Keratinocyte (primary cell): ENCODE measurements around the gene PISD. TPM values are rescaled to one million over a fixed set of nuclear protein-coding genes. Genes with fewer than 3 reads are reported as not detected.

Source experiments
- DNase-seq: peaks from one replicate; pipeline ENCODE4 v3.0.0-alpha.2; 2011; ENCODE audit warnings: low read depth, missing footprints, low spot score
- FAIRE-seq: peaks from 2 replicates; lab custom pipeline; 2011; peaks lifted over from hg19 to GRCh38; lab: Jason Lieb, UNC
- H2AFZ ChIP-seq: 2 replicates; pipeline ENCODE4 v1.6.0; 2012; ENCODE audit warnings: low read length, control low read depth, inconsistent platforms; ENCODE audit not compliant: control insufficient read depth
- H3K27ac ChIP-seq: 2 replicates; pipeline ENCODE4 v1.5.1; 2011; ENCODE audit warnings: low read length; ENCODE audit not compliant: control insufficient read depth, insufficient read depth
- H3K27me3 ChIP-seq: 3 replicates; pipeline ENCODE4 v1.6.0; 2011; ENCODE audit warnings: low read length; ENCODE audit not compliant: control insufficient read depth, insufficient read depth; ENCODE audit errors: extremely low read depth
- H3K36me3 ChIP-seq, 2 experiments: 2 replicates in 1 of 2; 3 replicates in 1 of 2; pipeline ENCODE4 v1.5.1; 2011; ENCODE audit warnings: low read length in 2 of 2, mild to moderate bottlenecking in 1 of 2; ENCODE audit not compliant: control insufficient read depth in 2 of 2, insufficient read depth in 2 of 2; ENCODE audit errors: extremely low read depth in 1 of 2
- H3K4me1 ChIP-seq: 3 replicates; pipeline ENCODE4 v1.5.1; 2011; ENCODE audit warnings: low read length; ENCODE audit not compliant: control insufficient read depth, insufficient read depth; ENCODE audit errors: extremely low read depth
- H3K4me2 ChIP-seq: 3 replicates; pipeline ENCODE4 v1.6.0; 2011; ENCODE audit warnings: low read depth, low read length; ENCODE audit not compliant: control insufficient read depth, insufficient read depth; ENCODE audit errors: extremely low read depth
- H3K4me3 ChIP-seq, 3 experiments: fragments of 200-600 bp in 1 of 3; sonication (generic) in 1 of 3; 2 replicates in 2 of 3; 3 replicates in 1 of 3; pipeline ENCODE4 v1.5.1; 2011 to 2016; ENCODE audit warnings: low read length in 3 of 3, mild to moderate bottlenecking in 3 of 3, control low read depth in 2 of 3, inconsistent platforms in 1 of 3, low read depth in 1 of 3, mixed read lengths in 1 of 3, mixed run types in 1 of 3, moderate library complexity in 1 of 3; ENCODE audit not compliant: control insufficient read depth in 2 of 3, insufficient read depth in 2 of 3; ENCODE audit errors: extremely low read depth in 1 of 3
- H3K79me2 ChIP-seq: 2 replicates; pipeline ENCODE4 v1.6.0; 2012; ENCODE audit warnings: low read length; ENCODE audit not compliant: control insufficient read depth, insufficient read depth
- H3K9ac ChIP-seq: 3 replicates; pipeline ENCODE4 v1.6.0; 2011; ENCODE audit warnings: low read length; ENCODE audit not compliant: control insufficient read depth, insufficient read depth; ENCODE audit errors: extremely low read depth
- H3K9me1 ChIP-seq: 3 replicates; pipeline ENCODE4 v1.6.0; 2011; ENCODE audit warnings: low read length; ENCODE audit not compliant: control insufficient read depth, insufficient read depth; ENCODE audit errors: extremely low read depth
- H3K9me3 ChIP-seq: 2 replicates; pipeline ENCODE4 v1.5.1; 2012; ENCODE audit warnings: low read depth, low read length; ENCODE audit not compliant: control insufficient read depth
- H4K20me1 ChIP-seq: 3 replicates; pipeline ENCODE4 v1.6.0; 2011; ENCODE audit warnings: low read length; ENCODE audit not compliant: control insufficient read depth, insufficient read depth; ENCODE audit errors: extremely low read depth
- EZH2 ChIP-seq: IDR thresholded peaks from one replicate; pipeline ENCODE4 v1.6.1; 2012; ENCODE audit warnings: inconsistent platforms, mild to moderate bottlenecking, low read length, moderate library complexity
- dilution Hi-C: fragments of 300-500 bp; cut with MboI; formaldehyde crosslinking; loops from one replicate; pipeline ENCODE4 v1.7.0; 2020; ENCODE audit warnings: low sequenced_read_pairs; ENCODE audit not compliant: extremely low pct_ligation_motif_present
- polyA plus RNA-seq, 5 experiments: library from polyadenylated mRNA; depleted of rRNA in 3 of 5; stranded (reverse) in 3 of 5; stranded (forward) in 1 of 5; unstranded in 1 of 5; fragments of >200 nt; gene quantifications; 1 replicate in 1 of 5; 2 replicates in 3 of 5; 3 replicates in 1 of 5; pipeline versions ENCODE4 v1.2.1 to v1.2.3, GENCODE V29; 2011 to 2012; ENCODE audit warnings: missing spikeins in 2 of 5, low read depth in 1 of 5, low replicate concordance in 1 of 5
- TF ChIP-seq, protein P1 (sequence below), 3 experiments: IDR thresholded peaks in 1 of 3; conservative IDR thresholded peaks in 1 of 3; optimal IDR thresholded peaks in 1 of 3; 2 replicates in 2 of 3; 3 replicates in 1 of 3; pipeline versions ENCODE3 to v1.5.1; 2011; ENCODE audit warnings: low read length in 3 of 3, mild to moderate bottlenecking in 3 of 3, moderate library complexity in 2 of 3, control low read depth in 1 of 3, inconsistent platforms in 1 of 3; ENCODE audit not compliant: insufficient read depth in 2 of 3; ENCODE audit errors: extremely low read depth in 1 of 3

PISD gene
- polyA plus RNA-seq, 1 donor (not counting 4 experiments of a cell fraction or from before 2014, with no cell fraction given) = 25.5 TPM

DNA sequence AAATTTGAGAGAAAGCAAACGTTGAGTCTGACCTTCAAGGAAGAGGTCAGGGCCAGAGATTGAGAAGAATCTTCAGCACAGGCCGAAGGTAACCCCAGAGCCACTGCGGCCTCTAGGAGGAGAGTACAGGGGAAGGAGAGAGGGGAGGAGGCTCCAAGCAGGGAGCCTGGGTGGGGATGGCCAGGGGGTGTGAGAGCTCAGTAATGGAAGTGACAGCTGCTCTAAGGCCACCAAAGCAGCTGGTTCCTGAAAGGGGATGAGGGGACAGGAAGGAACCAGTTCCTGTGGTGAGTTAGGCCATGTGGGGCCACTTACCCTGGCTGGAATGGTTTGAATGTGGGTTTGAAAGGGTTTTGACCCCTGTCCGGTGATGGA is 46.1 kb downstream of the PISD start:
- H3K9me3 ChIP-seq = no peaks in the 10 kb centered on the region
- no peak overlapping the region for H3K9ac ChIP-seq
- peaks cover 9% of the 10 kb centered on the region for H3K4me1 ChIP-seq
- peaks cover 13% of the 10 kb centered on the region for H4K20me1 ChIP-seq
- no peak overlapping the region for H3K4me2 ChIP-seq
- H3K27ac ChIP-seq = no peak overlapping the region
- no peaks in the 10 kb centered on the region for H3K27me3 ChIP-seq
- H3K79me2 ChIP-seq = peaks cover 2% of the 10 kb centered on the region
- dilution Hi-C loops = no loop called here
- no peak overlapping the region for H2AFZ ChIP-seq
- TF ChIP-seq, protein P1, sequence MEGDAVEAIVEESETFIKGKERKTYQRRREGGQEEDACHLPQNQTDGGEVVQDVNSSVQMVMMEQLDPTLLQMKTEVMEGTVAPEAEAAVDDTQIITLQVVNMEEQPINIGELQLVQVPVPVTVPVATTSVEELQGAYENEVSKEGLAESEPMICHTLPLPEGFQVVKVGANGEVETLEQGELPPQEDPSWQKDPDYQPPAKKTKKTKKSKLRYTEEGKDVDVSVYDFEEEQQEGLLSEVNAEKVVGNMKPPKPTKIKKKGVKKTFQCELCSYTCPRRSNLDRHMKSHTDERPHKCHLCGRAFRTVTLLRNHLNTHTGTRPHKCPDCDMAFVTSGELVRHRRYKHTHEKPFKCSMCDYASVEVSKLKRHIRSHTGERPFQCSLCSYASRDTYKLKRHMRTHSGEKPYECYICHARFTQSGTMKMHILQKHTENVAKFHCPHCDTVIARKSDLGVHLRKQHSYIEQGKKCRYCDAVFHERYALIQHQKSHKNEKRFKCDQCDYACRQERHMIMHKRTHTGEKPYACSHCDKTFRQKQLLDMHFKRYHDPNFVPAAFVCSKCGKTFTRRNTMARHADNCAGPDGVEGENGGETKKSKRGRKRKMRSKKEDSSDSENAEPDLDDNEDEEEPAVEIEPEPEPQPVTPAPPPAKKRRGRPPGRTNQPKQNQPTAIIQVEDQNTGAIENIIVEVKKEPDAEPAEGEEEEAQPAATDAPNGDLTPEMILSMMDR (optimal IDR thresholded peaks at IDR 0.05 in 1 of 3, IDR thresholded peaks at IDR 0.05 in 1 of 3, conservative IDR thresholded peaks at IDR 0.05 in 1 of 3; ENCODE audit: extremely low read depth in 1 of 3, insufficient read depth in 2 of 3, low read length in 3 of 3) = no peak
- TF ChIP-seq EZH2 = no peak
- H3K4me3 ChIP-seq = no peak overlapping the region
- H3K9me1 ChIP-seq = peaks cover 2% of the 10 kb centered on the region
- FAIRE-seq (no peak), DNase-seq (no peak)
- H3K36me3 ChIP-seq = peaks cover 27 to 32% of the 10 kb centered on the region in 2 experiments

DNA sequence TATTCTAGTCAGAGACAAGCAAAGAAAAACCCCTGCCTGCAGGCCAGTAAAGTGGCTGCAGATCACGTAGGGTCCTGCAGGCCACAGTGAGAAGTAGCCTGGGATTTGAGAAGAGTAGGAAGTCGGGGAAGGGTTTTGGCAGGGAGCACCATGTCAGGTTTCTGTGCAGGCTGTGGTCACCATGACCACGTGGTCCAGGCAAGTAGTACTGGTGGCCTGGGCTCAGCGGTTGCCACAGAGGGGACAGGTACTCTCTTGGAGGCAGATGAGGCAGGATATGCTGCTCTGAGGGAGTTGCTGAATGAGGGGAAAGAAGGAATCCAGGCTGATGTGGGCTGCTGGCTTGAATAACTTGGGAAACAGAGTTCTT is 46.5 kb downstream of the PISD start:
- H3K4me2 ChIP-seq = no peak overlapping the region
- H3K4me3 ChIP-seq = no peak overlapping the region
- H3K36me3 ChIP-seq = peaks cover 26 to 28% of the 10 kb centered on the region in 2 experiments
- H3K27ac ChIP-seq = no peak overlapping the region
- TF ChIP-seq EZH2 = no peak
- TF ChIP-seq, protein P1 (optimal IDR thresholded peaks at IDR 0.05 in 1 of 3, IDR thresholded peaks at IDR 0.05 in 1 of 3, conservative IDR thresholded peaks at IDR 0.05 in 1 of 3; ENCODE audit: extremely low read depth in 1 of 3, insufficient read depth in 2 of 3, low read length in 3 of 3) = no peak
- DNase-seq (no peak), FAIRE-seq (no peak)
- no peaks in the 10 kb centered on the region for H3K27me3 ChIP-seq
- no peaks in the 10 kb centered on the region for H3K9me3 ChIP-seq
- peaks cover 2% of the 10 kb centered on the region for H3K79me2 ChIP-seq
- no peak overlapping the region for H3K9ac ChIP-seq
- no peak overlapping the region for H2AFZ ChIP-seq
- H3K9me1 ChIP-seq = peaks cover 2% of the 10 kb centered on the region
- H4K20me1 ChIP-seq = peaks cover 13% of the 10 kb centered on the region
- peaks cover 9% of the 10 kb centered on the region for H3K4me1 ChIP-seq
- dilution Hi-C loops = no loop called here
